ENCODE data around the gene ITGB5. TPM values are rescaled to one million over a fixed set of nuclear protein-coding genes. Genes with fewer than 3 reads are reported as not detected.

ITGB5 gene
- total RNA-seq, 1 experiment from 2014 or later = 0.86 TPM

GRCh38 chr3:124841517-124841916, 45.6 kb downstream of the ITGB5 start:
- H3K4me2 ChIP-seq (ENCODE audit: low read depth, low read length, poor library complexity, severe bottlenecking) = no peak overlapping the region
- no peaks in the 10 kb centered on the region for H3K36me3 ChIP-seq (ENCODE audit: insufficient read depth, low read length)
- no peak overlapping the region for H3K27ac ChIP-seq (ENCODE audit: low read length)
- no peaks in the 10 kb centered on the region for H3K27me3 ChIP-seq (ENCODE audit: low read length)
- H3K9ac ChIP-seq (ENCODE audit: low read length) = no peak overlapping the region
- no peaks in the 10 kb centered on the region for H3K79me2 ChIP-seq (ENCODE audit: low read length)
- no peak overlapping the region for H3K4me3 ChIP-seq (ENCODE audit: low read length)
- DNase-seq = no peak
- no peaks in the 10 kb centered on the region for H3K9me2 ChIP-seq (replicated peaks; ENCODE audit: insufficient read depth, low read length)
- H3K4me1 ChIP-seq (ENCODE audit: low read length) = 0 out of 2 replicates have a peak, but pooled peaks cover 4% of the 10 kb centered on the region
- no peaks in the 10 kb centered on the region for H4K20me1 ChIP-seq (ENCODE audit: insufficient read depth, low read depth, low read length)
- H3K9me3 ChIP-seq (ENCODE audit: low read length) = no peaks in the 10 kb centered on the region
- H2AFZ ChIP-seq (ENCODE audit: low read length) = no peak overlapping the region

GRCh38 chr3:124840331-124840730, 46.8 kb downstream of the ITGB5 start:
- Histone ChIP-seq H3K27me3 (ENCODE audit: low read length) (no peaks in the 10 kb centered on the region), H3K4me1 (ENCODE audit: low read length) (0 out of 2 replicates have a peak, but pooled peaks cover 1% of the 10 kb centered on the region), H3K9me2 (replicated peaks; ENCODE audit: insufficient read depth, low read length) (no peaks in the 10 kb centered on the region), H3K4me3 (ENCODE audit: low read length) (no peak overlapping the region), H2AFZ (ENCODE audit: low read length) (no peak overlapping the region), H3K36me3 (ENCODE audit: insufficient read depth, low read length) (no peaks in the 10 kb centered on the region), H3K27ac (ENCODE audit: low read length) (no peak overlapping the region), H3K9ac (ENCODE audit: low read length) (no peak overlapping the region), H4K20me1 (ENCODE audit: insufficient read depth, low read depth, low read length) (no peaks in the 10 kb centered on the region), H3K9me3 (ENCODE audit: low read length) (no peaks in the 10 kb centered on the region), H3K79me2 (ENCODE audit: low read length) (no peaks in the 10 kb centered on the region), H3K4me2 (ENCODE audit: low read depth, low read length, poor library complexity, severe bottlenecking) (no peak overlapping the region)
- no peak for DNase-seq

GRCh38 chr3:124839896-124840295, 47.3 kb downstream of the ITGB5 start:
- Histone ChIP-seq H2AFZ (ENCODE audit: low read length) (no peak overlapping the region), H3K9ac (ENCODE audit: low read length) (no peak overlapping the region), H3K4me3 (ENCODE audit: low read length) (no peak overlapping the region), H3K27me3 (ENCODE audit: low read length) (no peaks in the 10 kb centered on the region), H4K20me1 (ENCODE audit: insufficient read depth, low read depth, low read length) (no peaks in the 10 kb centered on the region), H3K36me3 (ENCODE audit: insufficient read depth, low read length) (no peaks in the 10 kb centered on the region), H3K9me2 (replicated peaks; ENCODE audit: insufficient read depth, low read length) (no peaks in the 10 kb centered on the region), H3K4me1 (ENCODE audit: low read length) (no peaks in the 10 kb centered on the region), H3K4me2 (ENCODE audit: low read depth, low read length, poor library complexity, severe bottlenecking) (no peak overlapping the region), H3K27ac (ENCODE audit: low read length) (no peak overlapping the region), H3K79me2 (ENCODE audit: low read length) (no peaks in the 10 kb centered on the region), H3K9me3 (ENCODE audit: low read length) (no peaks in the 10 kb centered on the region)
- DNase-seq = no peak

GRCh38 chr3:124838963-124839362, 48.2 kb downstream of the ITGB5 start:
- no peaks in the 10 kb centered on the region for H3K27me3 ChIP-seq (ENCODE audit: low read length)
- no peak overlapping the region for H2AFZ ChIP-seq (ENCODE audit: low read length)
- DNase-seq = no peak
- H3K4me3 ChIP-seq (ENCODE audit: low read length) = no peak overlapping the region
- no peaks in the 10 kb centered on the region for H3K36me3 ChIP-seq (ENCODE audit: insufficient read depth, low read length)
- H3K9ac ChIP-seq (ENCODE audit: low read length) = no peak overlapping the region
- H3K4me1 ChIP-seq (ENCODE audit: low read length) = no peaks in the 10 kb centered on the region
- H3K4me2 ChIP-seq (ENCODE audit: low read depth, low read length, poor library complexity, severe bottlenecking) = no peak overlapping the region
- no peaks in the 10 kb centered on the region for H3K9me2 ChIP-seq (replicated peaks; ENCODE audit: insufficient read depth, low read length)
- no peaks in the 10 kb centered on the region for H3K9me3 ChIP-seq (ENCODE audit: low read length)
- no peaks in the 10 kb centered on the region for H4K20me1 ChIP-seq (ENCODE audit: insufficient read depth, low read depth, low read length)
- H3K27ac ChIP-seq (ENCODE audit: low read length) = no peak overlapping the region
- no peaks in the 10 kb centered on the region for H3K79me2 ChIP-seq (ENCODE audit: low read length)

GRCh38 chr3:124837730-124838186, 49.4 kb downstream of the ITGB5 start:
- Histone ChIP-seq H3K36me3 (ENCODE audit: insufficient read depth, low read length) (no peaks in the 10 kb centered on the region), H3K4me3 (ENCODE audit: low read length) (no peak overlapping the region), H4K20me1 (ENCODE audit: insufficient read depth, low read depth, low read length) (no peaks in the 10 kb centered on the region), H3K9ac (ENCODE audit: low read length) (no peak overlapping the region), H3K9me3 (ENCODE audit: low read length) (no peaks in the 10 kb centered on the region), H3K4me2 (ENCODE audit: low read depth, low read length, poor library complexity, severe bottlenecking) (no peak overlapping the region), H3K27me3 (ENCODE audit: low read length) (no peaks in the 10 kb centered on the region), H3K27ac (ENCODE audit: low read length) (no peak overlapping the region), H2AFZ (ENCODE audit: low read length) (no peak overlapping the region), H3K9me2 (replicated peaks; ENCODE audit: insufficient read depth, low read length) (no peaks in the 10 kb centered on the region), H3K79me2 (ENCODE audit: low read length) (no peaks in the 10 kb centered on the region), H3K4me1 (ENCODE audit: low read length) (no peaks in the 10 kb centered on the region)
- DNase-seq = no peak

GRCh38 chr3:124837065-124837464, 50.1 kb downstream of the ITGB5 start:
- Histone ChIP-seq H3K4me2 (ENCODE audit: low read depth, low read length, poor library complexity, severe bottlenecking) (no peak overlapping the region), H3K9me2 (replicated peaks; ENCODE audit: insufficient read depth, low read length) (no peaks in the 10 kb centered on the region), H3K79me2 (ENCODE audit: low read length) (no peaks in the 10 kb centered on the region), H4K20me1 (ENCODE audit: insufficient read depth, low read depth, low read length) (no peaks in the 10 kb centered on the region), H3K9ac (ENCODE audit: low read length) (no peak overlapping the region), H3K36me3 (ENCODE audit: insufficient read depth, low read length) (no peaks in the 10 kb centered on the region), H2AFZ (ENCODE audit: low read length) (no peak overlapping the region), H3K9me3 (ENCODE audit: low read length) (no peaks in the 10 kb centered on the region), H3K27me3 (ENCODE audit: low read length) (no peaks in the 10 kb centered on the region), H3K4me3 (ENCODE audit: low read length) (no peak overlapping the region), H3K4me1 (ENCODE audit: low read length) (no peaks in the 10 kb centered on the region), H3K27ac (ENCODE audit: low read length) (no peak overlapping the region)
- DNase-seq = no peak

GRCh38 chr3:124836448-124836847, 50.7 kb downstream of the ITGB5 start:
- H3K4me3 ChIP-seq (ENCODE audit: low read length) = no peak overlapping the region
- no peaks in the 10 kb centered on the region for H4K20me1 ChIP-seq (ENCODE audit: insufficient read depth, low read depth, low read length)
- H3K4me1 ChIP-seq (ENCODE audit: low read length) = no peaks in the 10 kb centered on the region
- no peak overlapping the region for H3K4me2 ChIP-seq (ENCODE audit: low read depth, low read length, poor library complexity, severe bottlenecking)
- H3K36me3 ChIP-seq (ENCODE audit: insufficient read depth, low read length) = no peaks in the 10 kb centered on the region
- H3K79me2 ChIP-seq (ENCODE audit: low read length) = no peaks in the 10 kb centered on the region
- no peak for DNase-seq
- H3K27ac ChIP-seq (ENCODE audit: low read length) = no peak overlapping the region
- H3K9ac ChIP-seq (ENCODE audit: low read length) = no peak overlapping the region
- no peak overlapping the region for H2AFZ ChIP-seq (ENCODE audit: low read length)
- H3K27me3 ChIP-seq (ENCODE audit: low read length) = no peaks in the 10 kb centered on the region
- H3K9me2 ChIP-seq (replicated peaks; ENCODE audit: insufficient read depth, low read length) = no peaks in the 10 kb centered on the region
- no peaks in the 10 kb centered on the region for H3K9me3 ChIP-seq (ENCODE audit: low read length)

- DNase-seq = no peak
- no peaks in the 10 kb centered on the region for H3K9me3 ChIP-seq (ENCODE audit: low read length)
- no peak overlapping the region for H2AFZ ChIP-seq (ENCODE audit: low read length)
- H3K79me2 ChIP-seq (ENCODE audit: low read length) = no peaks in the 10 kb centered on the region
- H4K20me1 ChIP-seq (ENCODE audit: insufficient read depth, low read depth, low read length) = no peaks in the 10 kb centered on the region
- no peak overlapping the region for H3K4me3 ChIP-seq (ENCODE audit: low read length)
- H3K9me2 ChIP-seq (replicated peaks; ENCODE audit: insufficient read depth, low read length) = no peaks in the 10 kb centered on the region
- H3K9ac ChIP-seq (ENCODE audit: low read length) = no peak overlapping the region
- H3K4me2 ChIP-seq (ENCODE audit: low read depth, low read length, poor library complexity, severe bottlenecking) = no peak overlapping the region
- H3K4me1 ChIP-seq (ENCODE audit: low read length) = no peaks in the 10 kb centered on the region
- no peaks in the 10 kb centered on the region for H3K36me3 ChIP-seq (ENCODE audit: insufficient read depth, low read length)
- no peaks in the 10 kb centered on the region for H3K27me3 ChIP-seq (ENCODE audit: low read length)
- H3K27ac ChIP-seq (ENCODE audit: low read length) = no peak overlapping the region
These were observed 52.1 kb downstream of the ITGB5 start for GRCh38 chr3:124834723-124835718.
